Superior temporal gyrus (tissue), 1 donor: Measurements from ENCODE around the gene ARHGEF12.
"Not testable (repeated sequence)": the region's sequence is repeated elsewhere in the genome, so short reads cannot be mapped to it uniquely, and the experiment has no call there.

Experiments used
- DNase-seq: peaks from one replicate; pipeline ENCODE4 v3.0.0-alpha.2; 2016; ENCODE audit errors: extremely low spot score

Gene ARHGEF12

DNA sequence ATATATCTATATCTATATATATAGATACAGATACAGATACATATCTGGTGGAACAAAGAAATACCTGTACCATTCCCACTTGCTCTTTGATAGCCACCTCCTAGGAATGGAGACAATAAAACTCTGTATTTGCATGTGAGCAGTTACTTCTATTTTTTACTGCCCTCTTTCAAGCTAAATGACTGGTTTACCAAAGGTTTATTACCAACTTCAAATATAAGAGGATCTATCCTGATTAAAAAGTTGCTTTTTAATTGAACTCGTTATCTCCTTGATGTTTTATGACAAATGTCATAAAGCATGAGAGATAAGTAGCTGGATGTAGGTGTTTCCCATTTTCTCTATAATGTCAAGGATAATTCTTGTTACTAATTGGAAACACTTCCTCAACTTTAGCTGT, 153.6 kb downstream of the ARHGEF12 start:
- no peak for DNase-seq

DNA sequence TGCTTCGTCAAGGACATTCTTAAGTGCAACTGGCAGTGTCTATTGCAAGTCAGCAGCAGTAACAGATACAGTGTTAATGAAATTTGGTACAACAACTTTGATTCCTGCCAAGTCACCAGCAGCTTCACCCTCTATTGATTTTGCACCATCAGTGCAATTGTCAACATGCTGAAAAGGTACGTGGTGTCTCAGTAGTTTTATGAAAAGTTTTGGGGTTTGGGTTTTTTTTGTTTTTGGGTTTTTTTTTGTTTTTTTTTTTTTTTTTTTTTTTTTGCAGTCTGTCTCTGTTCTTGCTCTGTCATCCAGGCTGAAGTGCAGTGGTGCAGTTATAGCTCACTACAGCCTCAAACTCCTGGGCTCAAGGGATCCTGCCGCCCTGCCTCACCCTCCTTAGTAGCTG, 156.3 kb downstream of the ARHGEF12 start:
- no peak for DNase-seq

DNA sequence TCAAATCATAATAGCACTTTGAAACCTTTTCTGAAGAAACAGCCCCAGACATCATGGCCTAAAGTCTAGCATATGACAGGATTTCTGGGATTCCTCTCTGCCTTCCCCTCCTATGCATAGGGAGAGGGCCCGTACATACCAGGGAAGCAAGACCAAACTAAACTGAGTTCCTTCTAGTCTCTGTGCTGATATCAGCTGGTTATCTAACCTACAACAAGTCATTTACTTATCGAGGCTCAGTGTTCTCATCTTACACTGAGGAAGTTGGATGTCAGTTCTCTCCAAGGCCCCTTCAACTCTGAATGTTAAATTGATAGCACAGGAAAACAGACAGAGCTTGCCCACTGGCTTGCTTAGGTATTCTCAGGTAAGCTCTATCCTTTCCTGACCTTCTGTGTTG, 158.4 kb downstream of the ARHGEF12 start:
- DNase-seq, result no peak

DNA sequence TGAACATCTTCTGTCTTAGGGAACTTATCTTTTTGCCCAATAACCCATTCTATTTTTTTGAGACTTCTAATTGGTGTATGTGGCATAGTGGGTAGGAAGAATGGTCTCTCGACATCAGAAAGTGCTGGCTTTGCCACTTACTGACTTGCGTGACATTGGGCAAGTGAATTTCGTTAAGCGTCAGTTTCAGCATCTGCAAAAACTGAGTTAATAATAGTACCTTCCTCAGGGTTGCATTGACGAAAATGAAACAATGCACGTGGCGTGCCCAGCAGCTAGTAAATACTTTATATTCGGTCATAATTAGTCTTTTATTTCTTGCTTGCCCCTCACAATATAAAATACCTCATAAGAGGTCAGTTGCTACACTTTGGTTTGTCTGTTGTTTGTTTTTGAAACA, 162.9 kb downstream of the ARHGEF12 start:
- DNase-seq, result no peak

DNA sequence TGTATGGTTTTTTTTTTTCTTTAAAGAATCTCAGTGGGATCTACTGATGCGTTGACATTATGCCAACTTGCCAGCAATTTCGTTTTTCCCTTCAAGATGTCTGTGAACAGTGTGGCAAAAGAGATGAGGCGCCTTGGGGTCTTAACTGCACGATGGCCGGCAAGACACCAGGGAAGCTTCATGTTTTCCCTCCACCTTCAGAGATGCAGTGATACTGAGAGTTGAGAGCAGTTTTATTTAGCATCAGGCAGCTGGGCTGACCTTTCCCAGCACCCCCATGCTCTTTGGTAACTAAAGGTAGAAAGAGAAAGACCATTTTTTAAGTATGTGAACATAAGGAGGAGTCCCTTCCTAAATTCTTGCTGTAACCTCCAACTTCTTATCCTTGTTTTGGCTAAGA, 163.6 kb downstream of the ARHGEF12 start:
- DNase-seq, result no peak

DNA sequence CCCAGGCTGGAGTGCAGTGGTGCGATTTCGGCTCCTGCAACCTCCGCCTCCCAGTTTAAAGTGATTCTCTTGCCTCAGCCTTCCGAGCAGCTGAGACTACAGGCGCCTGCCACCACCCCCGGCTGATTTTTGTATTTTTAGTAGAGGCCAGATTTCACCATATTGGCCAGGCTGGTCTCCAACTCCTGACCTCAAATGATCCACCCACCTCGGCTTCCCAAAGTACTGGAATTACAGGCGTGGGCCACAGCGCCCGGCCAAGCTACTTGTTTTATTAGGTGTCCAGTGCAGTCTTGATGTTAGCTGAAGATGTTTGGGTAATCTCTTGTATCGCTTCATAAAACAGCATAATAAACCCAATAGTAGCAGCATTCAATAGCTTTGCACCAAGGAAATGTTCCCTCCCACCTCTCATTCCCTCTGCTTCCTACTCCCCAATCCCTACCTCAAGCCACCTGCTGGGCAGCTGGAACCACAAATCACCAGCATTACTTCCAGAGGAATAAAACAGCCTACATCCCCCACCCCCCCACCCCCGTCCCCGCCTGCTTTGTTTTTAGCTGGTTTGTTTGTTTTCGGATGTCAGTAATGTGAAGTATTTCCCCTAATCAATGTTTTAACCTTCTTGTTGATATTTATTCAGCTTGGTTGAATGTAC, 164.3 kb downstream of the ARHGEF12 start:
- no peak for DNase-seq

DNA sequence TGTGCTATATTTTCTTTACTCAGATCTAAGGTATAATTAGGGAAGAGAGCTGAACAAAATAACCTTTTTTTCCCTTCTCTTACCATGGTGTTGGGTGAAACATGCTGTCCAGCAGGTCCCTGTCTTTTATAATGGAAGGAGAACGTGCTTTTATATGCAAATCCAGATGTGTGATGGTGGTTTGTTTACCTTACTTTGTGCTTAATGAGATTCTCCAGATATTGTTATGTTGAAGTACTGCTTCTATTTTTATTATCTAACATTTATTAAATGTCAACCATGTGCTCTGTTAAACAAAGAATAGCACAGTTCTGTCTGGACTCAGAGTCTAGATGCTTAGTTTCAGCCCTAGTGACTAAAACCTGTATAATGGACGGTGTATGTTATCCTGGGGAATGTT, 165.2 kb downstream of the ARHGEF12 start:
- DNase-seq, result no peak

DNA sequence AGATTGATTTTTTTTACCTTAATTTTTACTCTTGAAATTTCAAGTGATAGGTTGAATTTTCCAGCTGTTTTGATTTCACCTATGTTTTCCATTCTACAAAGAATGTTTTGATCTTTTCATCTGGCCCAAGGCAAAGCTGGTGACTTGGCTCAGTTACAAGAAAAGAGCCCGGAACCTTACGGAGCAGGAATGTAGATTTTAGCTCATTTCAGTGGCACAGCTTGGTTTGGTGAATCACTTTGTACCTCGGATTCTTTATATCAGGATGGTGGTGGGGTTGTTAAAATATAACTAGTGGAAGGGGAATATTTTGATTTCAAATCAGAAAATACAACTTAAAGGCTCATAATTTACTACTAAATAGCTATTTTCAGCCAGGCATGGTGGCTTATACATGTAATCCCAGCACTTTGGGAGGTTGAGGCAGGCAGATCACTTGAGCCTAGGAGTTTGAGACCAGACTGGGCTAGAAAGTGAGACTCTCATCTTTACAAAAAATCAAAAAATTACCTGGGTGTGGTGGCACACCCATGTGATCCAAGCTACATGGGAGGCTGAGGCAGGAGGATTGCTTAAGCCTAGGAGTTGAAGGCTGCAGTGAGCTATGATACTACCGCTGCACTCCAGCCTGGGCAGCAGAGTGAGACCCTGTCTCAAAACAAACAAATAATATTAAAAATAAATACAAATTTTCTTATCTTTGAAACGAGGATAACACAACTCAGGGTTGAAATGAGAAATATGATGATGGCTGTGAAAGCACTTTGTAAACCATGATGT, 166.0 kb downstream of the ARHGEF12 start:
- DNase-seq, result no peak

DNA sequence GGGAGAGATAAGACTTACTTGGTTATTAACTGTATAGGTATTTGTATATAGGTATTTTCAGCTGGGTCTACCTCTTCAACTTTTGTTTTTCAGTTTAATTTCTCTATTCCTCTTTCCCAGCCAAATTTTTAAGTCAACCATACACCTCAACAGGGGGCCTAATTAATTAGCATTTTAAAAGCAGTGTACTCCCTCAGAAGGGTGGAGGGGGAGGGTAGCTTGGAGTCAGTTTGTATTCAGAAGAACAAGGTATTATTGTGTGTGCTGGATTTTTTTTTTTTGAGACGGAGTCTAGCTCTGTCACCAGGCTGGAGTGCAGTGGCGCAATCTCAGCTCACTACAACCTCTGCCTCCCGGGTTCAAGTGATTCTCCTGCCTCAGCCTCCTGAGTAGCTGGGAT, 167.3 kb downstream of the ARHGEF12 start:
- DNase-seq, result not testable (repeated sequence)

DNA sequence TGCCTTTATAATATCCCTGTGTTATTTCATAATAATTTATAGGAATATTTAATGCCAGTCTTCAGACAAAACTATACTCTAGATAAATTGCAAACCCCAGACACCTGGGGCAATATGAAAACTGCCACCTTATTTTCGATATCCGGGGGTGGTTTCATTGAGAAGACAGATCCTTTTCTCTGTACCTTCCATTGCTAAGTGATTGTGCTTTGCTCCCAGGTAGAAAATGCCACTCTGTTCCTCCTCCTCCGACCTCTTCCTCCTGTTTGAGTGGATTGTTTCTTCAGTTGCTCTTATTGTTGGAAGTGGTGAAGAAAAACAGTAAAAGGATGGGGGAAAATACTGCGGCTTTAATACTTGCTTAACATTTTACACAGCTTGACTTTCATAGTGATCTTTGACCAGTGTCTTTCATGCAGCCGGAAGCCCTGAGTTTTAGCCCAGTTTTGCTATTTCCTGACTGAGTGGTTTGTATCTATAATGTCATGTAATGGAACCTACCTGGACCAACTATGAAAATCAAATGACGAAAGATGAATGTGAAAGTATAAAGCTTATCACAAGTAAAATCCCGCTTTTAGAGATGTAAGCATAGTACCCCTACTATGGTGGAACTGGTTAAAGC, 169.7 kb downstream of the ARHGEF12 start:
- no peak for DNase-seq

DNA sequence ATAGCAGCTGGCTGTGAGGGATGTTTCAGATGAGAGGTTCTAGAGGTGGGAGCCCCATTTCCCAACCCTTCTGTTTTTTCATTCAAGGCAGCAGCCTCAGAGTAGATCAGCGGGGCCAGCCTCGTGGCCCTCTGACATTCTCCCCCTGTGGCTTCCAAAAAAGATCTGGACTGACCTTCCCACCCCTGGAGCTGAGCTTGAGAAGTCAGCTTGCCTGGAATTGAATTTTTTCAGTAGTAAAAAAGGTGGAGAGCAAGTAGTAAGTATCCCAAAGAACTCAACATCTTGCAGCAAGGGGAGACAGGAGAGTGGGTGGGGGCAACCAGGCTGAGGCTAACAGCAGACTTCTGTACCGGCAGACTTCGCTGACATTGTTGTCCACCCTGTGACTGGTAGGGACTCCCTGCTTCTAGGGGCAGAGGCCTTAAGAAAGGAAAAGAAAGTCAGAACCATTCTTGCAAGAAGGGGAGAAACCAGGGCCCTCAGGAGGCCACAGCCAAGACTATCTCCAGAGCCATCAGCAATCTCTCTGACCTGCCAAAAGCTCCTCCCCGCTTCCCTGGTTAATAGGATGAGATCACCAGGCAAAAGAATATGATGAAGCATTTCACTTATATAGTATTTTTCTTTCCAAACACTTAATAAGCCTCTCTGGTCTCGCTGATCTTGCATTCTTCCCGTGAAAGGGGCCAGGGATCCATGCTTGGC, 173.3 kb downstream of the ARHGEF12 start:
- no peak for DNase-seq

DNA sequence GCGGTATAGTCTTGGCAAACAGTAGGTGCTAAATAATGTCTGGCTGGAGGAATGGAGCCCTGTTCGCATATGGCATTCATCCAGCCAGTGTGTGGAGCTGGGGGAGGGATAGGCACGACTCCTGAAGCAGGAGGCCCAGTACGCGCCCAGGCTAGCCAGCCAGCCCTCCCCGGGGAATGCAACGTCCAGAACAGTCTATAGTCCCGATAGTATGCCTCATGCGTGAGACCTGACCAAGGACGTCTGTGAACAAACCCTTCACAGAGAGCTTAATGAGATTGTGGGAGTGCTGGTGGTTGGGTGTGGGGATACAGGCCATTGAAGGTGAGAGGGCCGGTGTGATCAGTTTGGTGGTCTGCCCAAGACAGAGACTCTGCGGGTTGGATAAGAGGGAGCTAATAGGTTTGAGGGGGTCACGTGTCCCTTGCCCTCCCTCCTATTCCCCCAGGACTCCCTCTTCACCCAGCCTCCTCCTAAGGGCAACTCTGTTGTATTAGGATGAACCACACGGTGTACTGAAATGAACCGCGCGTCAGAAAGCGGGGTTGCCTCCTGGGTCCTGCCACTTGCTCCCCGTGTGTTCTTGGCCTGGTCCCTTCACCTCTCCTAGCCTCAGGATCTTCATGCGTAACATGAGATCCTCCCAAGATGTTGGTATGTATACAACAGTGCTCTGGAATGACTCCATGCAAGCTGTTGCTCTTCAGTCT, 174.3 kb downstream of the ARHGEF12 start:
- no peak for DNase-seq

DNA sequence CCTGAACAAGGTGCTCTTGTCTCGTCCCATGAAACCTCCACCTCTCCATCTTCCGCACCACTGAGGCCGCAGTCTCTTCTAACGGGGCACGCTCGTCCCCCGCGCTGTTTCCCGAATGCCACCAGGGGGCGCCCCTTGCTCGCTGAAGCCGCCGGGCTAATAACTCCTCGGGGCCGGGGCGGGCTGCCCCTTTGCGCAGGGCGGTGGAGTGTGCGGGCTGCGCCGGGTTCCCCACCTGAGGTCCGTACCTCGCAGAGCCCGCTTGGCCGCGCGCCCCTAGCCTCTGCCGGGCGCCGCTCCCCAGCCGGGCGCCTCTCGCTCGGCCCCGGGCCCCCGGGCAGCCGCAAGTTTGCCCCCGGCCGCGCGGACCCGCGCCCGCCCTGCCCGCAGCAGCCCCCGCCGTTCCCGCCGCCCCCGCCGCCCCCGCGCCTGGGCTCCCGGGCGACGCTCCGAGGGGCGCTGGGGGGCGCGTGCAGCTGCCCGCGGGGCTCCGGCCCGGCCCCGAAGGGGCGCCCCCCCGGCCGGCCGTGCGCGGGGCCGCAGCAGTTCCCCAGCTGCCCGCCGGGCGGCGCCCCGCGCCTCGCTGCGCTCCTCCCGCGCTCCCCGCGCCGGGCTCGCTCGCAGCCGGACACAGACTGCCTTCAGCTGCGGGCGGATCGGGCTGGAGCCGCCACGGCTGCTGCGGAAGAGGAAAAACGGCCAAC, 175.1 kb downstream of the ARHGEF12 start, which contains the start of gene GRIK4:
TSS of gene GRIK4 (plus strand) at position 633 of the 704 bp plus-strand sequence. CDS start 148,571 bp downstream, outside the sequence.
- peak; percentile 91 for DNase-seq

DNA sequence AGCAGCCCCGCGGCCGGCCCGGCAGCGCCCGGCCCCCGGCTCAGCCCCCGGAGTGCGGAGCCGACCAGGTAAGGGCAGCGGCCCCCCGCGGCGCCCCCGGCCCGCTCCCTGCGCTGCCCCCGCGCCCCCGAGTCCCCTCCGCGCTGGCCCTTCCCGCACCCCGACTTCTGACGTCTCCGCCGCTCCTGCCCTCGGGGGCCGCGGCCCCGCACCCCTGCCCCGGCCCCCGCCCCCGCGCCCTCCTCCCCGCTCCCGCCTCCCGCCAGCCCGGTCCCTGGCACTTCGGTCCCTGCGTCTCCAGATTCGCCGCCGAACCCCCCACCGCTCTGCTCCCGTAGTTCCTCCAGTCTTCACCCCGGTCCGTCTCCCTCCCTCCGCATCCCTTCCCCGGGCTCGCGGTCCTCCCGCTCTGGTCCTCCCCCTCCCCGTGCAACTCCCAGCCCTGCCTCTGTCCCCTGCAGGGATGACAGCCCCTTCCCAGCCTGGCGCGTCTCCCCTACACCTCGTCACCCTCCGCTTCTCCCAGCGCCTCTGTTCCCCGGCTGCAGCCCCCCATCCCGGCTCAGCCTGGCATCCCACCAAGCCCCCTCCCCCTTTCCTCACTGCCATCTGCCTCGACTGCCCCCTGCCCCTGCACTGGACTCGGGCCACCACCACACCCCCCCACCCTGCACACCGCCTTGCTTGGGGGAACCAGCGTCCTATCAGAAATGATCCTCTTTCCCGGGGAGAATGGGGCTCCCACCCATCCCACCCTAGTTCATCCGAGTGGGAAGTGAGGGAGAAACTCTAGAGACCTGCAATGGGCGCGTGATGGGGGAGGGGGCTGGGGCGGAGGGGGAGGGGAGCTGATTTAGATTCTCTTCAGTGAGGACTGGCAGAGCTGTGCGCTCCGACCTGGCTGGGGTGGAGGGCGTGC, 175.9 kb downstream of the ARHGEF12 start:
- no peak for DNase-seq

DNA sequence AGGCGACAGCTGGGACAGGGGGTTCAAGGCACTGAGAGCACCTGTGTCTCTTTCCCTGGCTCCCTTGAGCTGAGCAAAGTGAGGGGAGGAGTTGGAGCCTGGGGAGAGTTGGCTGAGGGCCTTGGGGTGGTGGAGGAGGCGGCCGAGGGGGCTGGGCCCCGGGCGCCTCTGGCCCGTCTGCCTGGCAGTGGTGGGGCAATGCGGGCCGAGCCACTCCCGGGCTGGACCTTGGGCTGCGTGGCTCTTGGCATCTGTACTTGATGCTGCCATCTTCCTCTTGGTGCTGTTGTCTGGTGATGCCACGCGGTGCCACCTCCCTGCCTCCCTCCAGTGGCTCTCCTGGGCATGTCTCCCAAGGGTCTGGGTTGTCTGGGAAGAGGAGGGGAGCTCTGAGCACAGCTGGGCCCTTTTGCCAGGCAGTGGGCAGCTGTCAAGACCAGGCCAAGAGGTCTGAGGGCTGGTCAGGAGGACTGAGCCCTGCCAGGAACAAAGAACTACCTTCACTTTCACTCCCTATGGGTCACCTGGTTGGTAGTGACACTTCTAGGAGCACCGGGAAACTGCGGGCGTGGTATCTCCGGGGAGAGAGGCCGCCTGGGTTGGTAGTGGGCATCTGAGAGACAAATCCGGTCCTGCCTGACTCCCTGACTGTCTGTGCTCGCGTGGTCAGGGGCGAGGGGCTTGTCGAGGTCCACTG, 176.7 kb downstream of the ARHGEF12 start:
- DNase-seq, result no peak

DNA sequence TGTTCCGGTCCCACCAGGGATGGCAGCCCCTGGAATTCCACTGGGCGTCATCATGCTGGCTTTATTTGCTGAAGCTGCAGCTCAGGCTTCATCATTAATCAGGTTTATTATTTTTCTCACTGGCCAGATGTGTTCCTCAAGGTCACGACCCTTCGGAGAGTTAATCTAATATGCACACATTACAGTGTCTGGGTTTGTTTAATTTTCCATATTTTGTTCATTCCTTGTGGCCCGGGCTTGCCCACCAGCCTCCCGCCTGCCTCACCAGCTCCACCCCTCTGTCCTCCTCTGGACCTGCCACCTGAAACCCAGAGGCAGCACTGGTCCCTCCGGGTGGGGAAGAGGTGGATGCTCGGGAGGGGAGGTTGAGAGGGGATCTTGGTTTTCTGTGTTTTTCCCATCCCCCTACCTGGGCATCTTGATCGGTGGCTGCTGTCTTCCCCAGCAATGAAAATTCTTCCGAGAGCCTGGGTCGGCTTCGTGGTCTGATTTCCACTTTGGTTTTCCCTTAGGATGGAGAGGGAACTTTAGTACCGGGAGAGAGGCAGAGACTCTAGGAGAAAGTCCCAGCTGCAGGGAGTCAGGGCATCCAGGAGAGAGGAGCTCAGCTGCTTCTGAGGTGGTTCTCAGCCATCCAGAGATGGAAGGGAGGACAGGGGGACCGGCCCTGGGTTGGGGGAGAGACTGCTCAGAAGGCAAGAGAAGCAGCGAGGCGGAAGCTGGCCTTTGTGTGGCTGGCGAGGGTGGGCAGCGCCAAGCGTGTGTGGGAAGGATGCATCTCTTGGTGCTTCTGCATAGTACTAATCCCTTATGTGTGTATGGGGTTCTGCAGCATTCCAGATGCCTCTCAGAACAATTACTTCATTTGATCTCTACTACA, 177.5 kb downstream of the ARHGEF12 start:
- DNase-seq, result no peak

DNA sequence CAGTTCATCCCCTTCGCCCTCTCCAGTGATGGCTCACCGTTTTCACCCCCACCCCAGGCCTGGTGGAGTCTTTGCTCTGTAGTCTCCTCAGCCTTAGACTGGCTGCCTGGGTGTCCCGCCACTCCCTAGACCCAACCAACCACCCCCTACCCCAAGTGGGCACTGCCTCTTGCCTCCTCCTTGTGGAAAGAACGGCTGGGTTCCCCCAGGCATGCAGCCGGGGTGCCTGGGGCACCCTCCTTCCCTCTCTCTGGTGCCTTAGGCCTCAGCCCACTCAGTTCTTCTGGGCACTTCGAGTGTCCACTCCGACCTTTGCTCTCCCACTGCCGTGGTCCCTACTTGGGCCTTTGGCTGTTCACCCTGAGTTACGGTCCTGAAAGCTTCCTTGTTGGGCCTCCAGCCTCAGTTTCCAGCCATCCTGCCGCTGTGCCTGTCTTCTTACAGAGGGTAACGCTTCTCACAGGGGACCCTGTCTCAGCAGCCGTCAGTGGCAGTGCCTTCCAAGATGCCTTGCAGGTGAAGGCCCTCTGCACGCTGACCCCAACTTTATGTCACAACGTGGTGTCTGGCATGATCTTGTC, 178.4 kb downstream of the ARHGEF12 start:
- DNase-seq, result no peak

DNA sequence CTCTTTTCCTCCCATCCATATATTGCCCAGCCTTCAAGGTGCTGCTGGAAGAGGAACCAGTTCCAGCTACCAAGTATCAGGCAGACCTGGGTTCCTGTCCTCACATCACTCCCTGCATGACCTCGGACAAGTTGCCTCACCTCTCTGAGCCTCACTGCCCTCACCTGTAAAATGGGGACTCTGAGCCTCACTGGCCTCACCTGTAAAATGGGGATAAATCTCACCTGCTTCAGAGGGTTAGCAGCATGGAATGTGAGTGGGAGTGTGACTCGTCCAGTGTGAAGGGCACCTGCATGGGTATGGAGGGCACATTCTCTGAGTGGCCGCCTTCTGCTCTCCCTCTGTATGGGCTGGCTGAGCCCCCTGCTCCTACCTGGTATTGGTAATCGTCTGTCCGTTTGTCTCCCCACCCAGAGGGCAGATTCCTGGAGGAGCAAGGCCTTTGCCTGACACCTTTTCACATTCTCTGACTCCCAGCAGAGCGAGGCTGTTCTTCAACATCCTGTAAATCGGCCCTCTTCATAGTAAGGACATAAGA, 179.0 kb downstream of the ARHGEF12 start:
- DNase-seq, result no peak
